Activated naive CD8-positive, alpha-beta T cell treated with anti-CD3 and anti-CD28 coated beads, Interleukin-2, amount 10 ng/mL, durations not matched to agents 7 days and 5 days (primary cell): ENCODE data around the gene F12. TPM values are rescaled to one million over a fixed set of nuclear protein-coding genes. Genes with fewer than 3 reads are reported as not detected.

Source experiments
- ATAC-seq: fragments of 150-1000 bp; cut with Tn5 transposase; one replicate; pipeline ENCODE4 v1.10.0; 2021; ENCODE audit warnings: low read depth, moderate library complexity
- POLR2A ChIA-PET: fragments of 350-600 bp; sonication (Branson Sonifier 250); formaldehyde crosslinking; loops from one replicate; lab custom pipeline; 2021; ENCODE audit warnings: antibody characterized with exemption; lab: Charles Lee
- DNase-seq: peaks from one replicate; pipeline ENCODE4 v3.0.0; 2021
- H3K27ac Mint-ChIP-seq: one replicate; pipeline ENCODE4 v1.8.0; 2022; ENCODE audit warnings: mild to moderate bottlenecking, mixed read lengths
- H3K27me3 Mint-ChIP-seq: one replicate; pipeline ENCODE4 v1.8.0; 2022; ENCODE audit warnings: mild to moderate bottlenecking, moderate library complexity, mixed read lengths
- H3K36me3 Mint-ChIP-seq: one replicate; pipeline ENCODE4 v1.8.0; 2021; ENCODE audit warnings: mild to moderate bottlenecking, mixed read lengths
- H3K4me1 Mint-ChIP-seq: one replicate; pipeline ENCODE4 v1.8.0; 2021; ENCODE audit warnings: mixed read lengths
- H3K4me3 Mint-ChIP-seq: one replicate; pipeline ENCODE4 v1.8.0; 2022; ENCODE audit warnings: mild to moderate bottlenecking, moderate library complexity, mixed read lengths
- H3K9me3 Mint-ChIP-seq: one replicate; pipeline ENCODE4 v1.8.0; 2021; ENCODE audit warnings: mixed read lengths
- total RNA-seq, 2 experiments: library from RNA; stranded (reverse); gene quantifications; one replicate each; pipeline ENCODE4 v1.2.3, GENCODE V29; 2021

Gene F12
- total RNA-seq, 2 experiments from 2014 or later: 2.2 to 2.8 TPM

DNA sequence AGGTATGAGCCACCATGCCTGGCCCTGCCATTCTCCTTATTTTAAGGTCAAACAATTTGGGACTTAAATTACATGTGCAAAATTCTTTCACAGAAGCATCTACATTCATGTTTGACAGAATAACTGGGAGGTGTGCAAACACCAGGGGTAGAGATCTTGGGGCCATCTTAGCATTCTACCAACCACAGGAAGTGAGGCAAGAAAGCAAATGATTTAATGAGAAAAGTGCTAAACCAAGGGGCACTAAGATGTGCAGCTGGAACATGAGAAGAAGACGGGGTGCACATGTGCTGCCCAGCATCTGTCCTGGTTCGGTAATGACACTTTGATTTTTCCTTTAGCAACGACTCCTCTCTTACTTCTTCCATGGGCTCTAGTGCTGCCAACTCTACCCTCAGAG is 1.2 kb upstream of the F12 start:
- no peaks in the 10 kb centered on the region for H3K9me3 Mint-ChIP-seq
- H3K4me1 Mint-ChIP-seq: peaks cover 34% of the 10 kb centered on the region
- peak overlapping the region; percentile 2 for H3K4me3 Mint-ChIP-seq
- H3K36me3 Mint-ChIP-seq: peaks cover 3% of the 10 kb centered on the region
- ATAC-seq: peak; percentile 50
- no peak for DNase-seq
- no peaks in the 10 kb centered on the region for H3K27me3 Mint-ChIP-seq
- POLR2A ChIA-PET: interaction anchor here (0.9 to 4.6 kb wide), 3 partner anchors 17 to 34 kb away, joined by 6 to 30 read pairs (median 6); partner anchors contain the start of gene GRK6
- peak overlapping the region; percentile 65 for H3K27ac Mint-ChIP-seq

DNA sequence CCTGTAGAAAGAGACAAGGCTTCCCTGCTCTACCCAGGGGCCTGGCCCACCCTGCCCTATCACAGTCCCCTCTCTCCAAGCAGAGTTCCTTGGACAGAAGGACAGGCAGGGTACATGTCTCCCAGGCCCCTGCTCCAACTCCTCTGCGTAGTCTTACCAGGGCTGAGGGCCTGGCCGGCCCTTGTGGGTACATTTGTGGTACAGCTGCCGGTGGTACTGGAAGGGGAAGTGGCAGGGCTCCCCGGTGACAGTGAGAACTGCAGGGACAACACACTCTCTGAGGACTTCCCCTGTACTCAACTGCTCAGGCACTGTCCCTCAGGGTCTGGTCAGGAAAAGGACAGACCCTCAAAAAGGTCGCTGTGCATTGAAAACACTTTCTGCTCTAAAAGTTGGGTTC is 3.6 kb downstream of the F12 start:
- H3K27me3 Mint-ChIP-seq: peaks cover 22% of the 10 kb centered on the region
- no peak overlapping the region for H3K27ac Mint-ChIP-seq
- peak overlapping the region; percentile 35 for H3K4me3 Mint-ChIP-seq
- no peaks in the 10 kb centered on the region for H3K9me3 Mint-ChIP-seq
- H3K36me3 Mint-ChIP-seq: peaks cover 3% of the 10 kb centered on the region
- peak; percentile 48 for DNase-seq
- ATAC-seq: no peak
- POLR2A ChIA-PET: interaction anchor here (2.7 to 5.5 kb wide), 4 partner anchors 24 to 49 kb away, joined by 19 to 145 read pairs (median 116); partner anchors contain the start of genes GRK6 and PRR7
- peaks cover 40% of the 10 kb centered on the region for H3K4me1 Mint-ChIP-seq

DNA sequence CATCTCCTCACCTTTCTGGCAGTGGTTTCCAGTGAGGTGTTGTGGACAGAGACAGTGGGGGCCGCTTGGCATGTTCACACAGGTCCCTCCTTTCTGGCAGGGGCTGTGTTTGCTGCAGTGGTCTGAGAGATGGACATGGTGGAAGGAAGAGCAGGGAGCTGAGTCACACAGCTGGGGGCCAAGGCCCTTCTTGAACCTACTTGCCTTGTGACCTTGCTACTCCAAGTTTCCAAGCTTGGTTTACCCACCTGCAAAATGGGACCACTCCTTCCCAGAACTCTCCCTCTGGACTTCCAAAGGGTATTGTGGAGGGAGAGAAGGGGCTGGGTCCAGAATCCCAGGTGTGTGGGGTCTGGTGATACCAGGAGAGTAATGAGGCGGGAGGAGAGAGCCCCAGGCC is 4.1 kb downstream of the F12 start:
- Mint-ChIP-seq H3K27ac (peak overlapping the region; percentile 76), H3K4me3 (peak overlapping the region; percentile 84), H3K36me3 (no peaks in the 10 kb centered on the region), H3K9me3 (no peaks in the 10 kb centered on the region), H3K27me3 (peaks cover 22% of the 10 kb centered on the region), H3K4me1 (peaks cover 35% of the 10 kb centered on the region)
- ATAC-seq (no peak), DNase-seq (no peak)
- POLR2A ChIA-PET: interaction anchor here (0.5 to 5.5 kb wide), 8 partner anchors 16 to 92 kb away, joined by 3 to 145 read pairs (median 12); partner anchors contain the start of genes GRK6, PDLIM7 and PRR7

DNA sequence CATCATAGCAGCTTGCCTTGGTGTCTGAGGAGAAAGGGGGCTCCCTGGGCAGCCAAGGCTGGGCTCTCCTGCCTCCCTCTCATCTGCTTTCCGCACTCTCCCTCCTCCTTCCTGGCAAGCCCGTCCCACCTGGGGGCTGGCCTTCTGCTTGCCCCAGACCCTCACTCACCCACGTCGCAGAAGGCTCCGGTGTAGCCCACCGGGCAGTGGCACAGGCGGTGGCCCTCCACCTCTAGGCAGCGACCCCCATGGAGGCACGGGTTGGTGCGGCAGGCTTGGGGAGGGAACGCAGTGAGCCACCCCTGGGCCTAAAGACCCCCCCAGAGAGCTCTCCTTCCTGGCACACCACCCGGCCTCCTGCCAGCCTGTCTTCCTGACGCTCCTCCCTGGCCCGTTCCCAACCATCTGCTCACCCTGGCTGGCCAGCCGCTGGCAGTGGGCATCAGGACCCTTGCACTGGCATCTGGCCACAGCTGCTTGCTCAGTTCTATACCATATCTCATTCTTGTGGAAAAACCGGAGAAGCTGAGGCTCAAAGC is 4.7 kb downstream of the F12 start:
- peaks cover 22% of the 10 kb centered on the region for H3K27me3 Mint-ChIP-seq
- DNase-seq (no peak), ATAC-seq (no peak)
- H3K4me3 Mint-ChIP-seq: peak overlapping the region; percentile 84
- POLR2A ChIA-PET: interaction anchor here (0.5 to 5.5 kb wide), 14 partner anchors 14 to 93 kb away, joined by 3 to 145 read pairs (median 8); partner anchors contain the start of genes GRK6, PDLIM7, PRR7 and RGS14
- H3K27ac Mint-ChIP-seq: peak overlapping the region; percentile 76
- H3K36me3 Mint-ChIP-seq: no peaks in the 10 kb centered on the region
- no peaks in the 10 kb centered on the region for H3K9me3 Mint-ChIP-seq
- H3K4me1 Mint-ChIP-seq: peaks cover 35% of the 10 kb centered on the region

DNA sequence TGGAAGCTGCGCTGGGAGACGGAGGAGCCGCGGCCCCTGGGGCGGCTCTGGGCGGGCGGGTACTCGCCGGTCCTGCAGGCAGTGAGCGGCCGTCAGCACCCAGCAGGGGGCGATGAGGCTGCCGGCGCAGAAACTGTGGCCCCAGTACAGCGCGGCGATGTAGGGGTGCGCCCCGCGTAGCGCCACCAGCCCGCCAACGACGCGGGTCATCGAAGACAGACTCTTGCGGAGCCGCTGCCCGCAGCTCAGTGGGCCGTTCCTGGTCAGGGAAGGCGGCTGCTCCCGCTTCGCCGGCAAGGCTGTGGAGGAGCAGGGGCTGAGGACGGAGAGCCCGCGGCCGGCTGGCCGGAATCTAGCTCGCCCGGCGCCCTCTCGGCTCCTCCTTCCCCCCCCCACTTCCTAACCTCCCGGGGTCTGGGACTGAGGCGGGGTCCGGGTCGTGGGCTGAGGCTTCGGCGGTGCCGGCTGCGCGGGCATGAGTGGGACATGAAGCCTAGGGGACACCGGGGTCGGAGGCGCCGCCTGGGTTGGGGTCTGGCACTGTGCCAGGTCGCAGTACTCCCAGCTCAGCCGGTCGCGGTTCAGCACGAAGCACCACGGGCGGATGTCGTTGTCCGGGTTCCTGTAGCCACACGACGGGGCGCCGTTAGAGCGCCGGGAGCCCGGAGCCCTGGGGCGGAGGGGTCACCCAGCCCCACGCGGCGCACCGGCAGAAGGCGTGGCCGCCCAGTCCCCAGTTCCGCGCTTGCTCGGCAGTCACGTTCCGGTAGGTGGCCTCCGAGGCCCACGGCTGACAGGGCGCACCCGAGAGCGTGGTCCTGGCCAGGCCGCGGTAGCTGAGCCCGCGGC is 5.3 kb downstream of the F12 start:
- POLR2A ChIA-PET: interaction anchor here (1.0 to 5.5 kb wide), 15 partner anchors 13 to 97 kb away, joined by 3 to 145 read pairs (median 8); partner anchors contain the start of genes GRK6, PDLIM7, PRR7 and RGS14
- peak overlapping the region; percentile 74 for H3K27ac Mint-ChIP-seq
- H3K4me1 Mint-ChIP-seq: peaks cover 35% of the 10 kb centered on the region
- DNase-seq (peak; percentile 89), ATAC-seq (peak; percentile 83)
- H3K36me3 Mint-ChIP-seq: no peaks in the 10 kb centered on the region
- no peaks in the 10 kb centered on the region for H3K9me3 Mint-ChIP-seq
- H3K27me3 Mint-ChIP-seq: peaks cover 22% of the 10 kb centered on the region
- peak overlapping the region; percentile 84 for H3K4me3 Mint-ChIP-seq

DNA sequence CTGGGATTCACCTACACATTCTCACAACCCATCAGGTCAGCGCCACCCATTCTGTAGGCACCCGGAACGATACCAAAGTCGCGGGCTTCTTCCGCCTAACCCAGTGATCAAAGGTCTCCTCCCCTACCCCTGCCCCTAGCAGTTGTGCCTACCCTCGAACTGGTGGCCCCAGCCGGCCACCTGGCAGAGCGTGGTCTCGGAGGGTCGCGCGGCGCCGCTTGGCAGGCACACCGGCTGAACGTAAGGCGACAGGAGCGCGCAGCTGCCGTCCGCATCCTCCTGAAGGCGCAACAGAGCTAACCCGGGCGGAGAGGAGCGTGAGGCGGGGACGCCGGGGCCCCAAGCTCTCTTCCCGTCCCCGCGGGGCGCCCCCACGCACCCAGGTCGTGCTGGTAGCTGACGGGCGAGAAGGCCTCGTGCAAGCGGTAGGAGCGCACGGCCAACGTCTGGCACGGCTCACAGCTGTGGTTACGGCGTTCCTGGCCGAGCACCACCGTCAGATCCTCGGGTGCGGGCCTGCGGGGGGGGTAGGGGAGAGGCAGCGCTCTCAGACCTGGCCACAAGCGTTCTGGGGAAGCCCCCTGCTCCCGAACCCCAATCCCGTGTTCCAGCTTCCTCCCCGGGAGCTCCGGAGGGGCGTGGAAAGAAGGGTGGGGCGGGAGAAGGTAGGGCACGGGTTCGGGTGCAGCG is 6.1 kb downstream of the F12 start:
- peaks cover 37% of the 10 kb centered on the region for H3K4me1 Mint-ChIP-seq
- peak overlapping the region; percentile 84 for H3K4me3 Mint-ChIP-seq
- no peak overlapping the region for H3K27ac Mint-ChIP-seq
- H3K9me3 Mint-ChIP-seq: no peaks in the 10 kb centered on the region
- H3K27me3 Mint-ChIP-seq: peaks cover 27% of the 10 kb centered on the region
- no peaks in the 10 kb centered on the region for H3K36me3 Mint-ChIP-seq
- DNase-seq (no peak), ATAC-seq (peak; percentile 29)
- POLR2A ChIA-PET: interaction anchor here (0.8 to 5.5 kb wide), 12 partner anchors 13 to 98 kb away, joined by 3 to 145 read pairs (median 12); partner anchors contain the start of genes GRK6, PDLIM7, PRR7 and RGS14

DNA sequence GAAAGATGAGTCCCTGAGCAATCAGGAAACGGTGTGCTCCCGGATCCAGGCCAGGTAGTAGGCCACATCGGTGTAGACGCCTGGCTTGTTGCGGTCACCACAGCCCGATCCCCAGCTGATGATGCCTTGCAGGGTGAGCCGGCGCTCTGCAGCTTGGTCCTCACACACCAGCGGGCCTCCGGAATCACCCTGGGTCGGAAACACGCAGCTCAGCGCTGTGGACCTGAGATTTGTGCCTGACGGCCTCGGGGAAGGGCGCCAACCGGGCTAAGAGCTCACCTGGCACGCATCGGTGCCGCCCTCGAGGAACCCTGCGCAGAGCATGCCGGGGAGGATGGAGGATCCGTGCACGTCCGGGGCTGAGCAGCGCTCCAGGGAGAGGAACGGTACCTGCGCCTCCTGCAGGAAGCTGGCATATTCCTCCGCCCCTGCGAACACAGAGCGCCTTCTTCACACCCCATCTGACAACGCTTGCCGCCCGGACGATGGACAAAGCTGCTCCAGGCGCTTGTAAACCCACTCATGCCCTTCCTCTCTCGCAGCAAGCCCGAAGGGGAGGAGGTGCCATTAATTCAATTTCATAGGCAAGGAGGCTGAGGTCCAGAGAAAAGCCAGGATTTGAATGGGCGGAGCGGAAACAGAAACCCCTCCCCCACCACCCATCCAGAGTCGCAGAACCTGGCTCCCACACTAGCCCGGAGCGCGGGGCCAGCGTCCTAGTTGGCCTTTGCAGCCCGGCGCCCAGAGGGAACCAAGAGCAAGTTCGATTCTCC is 6.9 kb downstream of the F12 start:
- no peak overlapping the region for H3K27ac Mint-ChIP-seq
- no peaks in the 10 kb centered on the region for H3K36me3 Mint-ChIP-seq
- peaks cover 37% of the 10 kb centered on the region for H3K4me1 Mint-ChIP-seq
- DNase-seq (peak; percentile 71), ATAC-seq (peak; percentile 37)
- H3K27me3 Mint-ChIP-seq: peaks cover 30% of the 10 kb centered on the region
- H3K4me3 Mint-ChIP-seq: peak overlapping the region; percentile 84
- no peaks in the 10 kb centered on the region for H3K9me3 Mint-ChIP-seq
- POLR2A ChIA-PET: interaction anchor here (0.8 to 5.5 kb wide), 11 partner anchors 12 to 104 kb away, joined by 3 to 145 read pairs (median 9); partner anchors contain the start of genes GRK6, PDLIM7, PRR7 and RGS14

DNA sequence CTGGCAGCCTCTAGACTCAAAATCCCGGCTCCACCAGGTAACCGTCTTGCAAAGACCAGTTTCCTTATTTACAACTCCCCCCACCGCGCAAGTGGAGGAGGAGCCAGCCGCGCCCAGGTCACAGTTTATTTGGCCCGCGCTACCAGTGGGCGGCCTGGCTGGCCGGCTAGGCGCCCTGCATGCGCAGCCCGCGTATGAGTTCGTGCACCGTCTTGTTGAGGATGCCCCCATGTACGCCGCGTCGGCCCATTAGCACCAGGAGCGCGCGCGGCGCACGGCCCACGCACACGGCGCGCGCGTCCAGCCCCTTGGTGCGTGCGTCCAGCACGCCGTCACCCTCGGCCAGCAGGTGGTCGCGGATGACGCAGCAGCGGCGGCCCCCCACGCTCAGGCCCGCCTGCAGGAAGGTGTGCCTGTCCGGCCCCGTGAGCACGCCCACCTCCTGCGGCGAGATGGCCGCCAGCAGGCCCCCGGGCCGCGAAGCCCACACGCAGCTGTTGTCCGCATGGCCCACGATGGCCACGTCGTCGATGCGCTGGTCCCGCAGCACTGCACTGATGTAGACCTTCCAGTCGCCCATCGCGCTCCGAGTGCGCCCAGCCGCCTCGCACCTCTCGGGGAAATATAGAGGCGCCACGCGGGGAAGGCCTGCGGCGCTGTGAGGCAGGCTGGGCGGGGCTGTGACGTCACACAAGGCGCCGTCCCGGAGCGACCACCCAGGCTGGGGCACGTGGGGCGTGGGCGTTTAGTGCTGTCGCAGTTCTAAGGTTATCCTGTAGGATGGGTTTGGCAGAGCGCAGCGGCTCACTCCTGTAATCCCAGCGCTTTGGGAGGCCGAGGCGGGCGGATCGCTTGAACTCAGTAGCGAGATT is 9.1 kb downstream of the F12 start, which contains the start of gene PFN3:
Gene PFN3, minus strand, starts transcription at position 665 of the 872 bp plus-strand sequence. Its CDS starts 85 bp downstream, at position 580.
- no peak within 1 kb of the TSS for H3K27ac Mint-ChIP-seq
- POLR2A ChIA-PET: no interaction called here
- no peaks in the 10 kb centered on the region for H3K36me3 Mint-ChIP-seq
- peaks cover 30% of the 10 kb centered on the region for H3K27me3 Mint-ChIP-seq
- DNase-seq: no peak
- ATAC-seq: no peak
- peaks cover 22% of the 10 kb centered on the region for H3K4me1 Mint-ChIP-seq
- H3K4me3 Mint-ChIP-seq: no peak within 1 kb of the TSS
- H3K9me3 Mint-ChIP-seq: no peaks in the 10 kb centered on the region

DNA sequence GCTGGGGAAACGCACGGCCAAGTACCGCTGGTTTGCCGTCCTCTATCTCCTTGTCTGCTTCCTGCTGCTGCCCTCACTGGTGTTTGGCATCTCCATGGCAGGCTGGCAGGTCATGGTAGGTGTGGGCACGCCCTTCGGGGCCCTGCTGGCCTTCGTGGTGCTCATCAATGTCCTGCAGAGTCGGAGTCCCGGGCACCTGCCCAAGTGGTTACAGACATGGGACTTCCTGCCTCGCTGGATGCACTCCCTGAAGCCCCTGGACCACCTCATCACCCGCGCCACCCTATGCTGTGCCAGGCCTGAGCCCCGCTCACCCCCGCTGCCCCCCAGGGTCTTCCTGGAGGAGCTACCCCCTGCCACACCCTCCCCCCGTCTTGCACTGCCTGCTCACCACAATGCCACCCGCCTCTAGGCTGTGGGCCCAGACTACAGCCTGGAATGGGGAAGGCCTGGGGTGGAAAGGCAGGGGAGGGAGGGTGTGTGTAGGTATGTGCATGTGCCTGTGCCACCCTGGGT is 11.4 kb downstream of the F12 start:
- no peak for DNase-seq
- Mint-ChIP-seq H3K9me3 (no peaks in the 10 kb centered on the region), H3K27me3 (peaks cover 29% of the 10 kb centered on the region), H3K4me3 (no peak overlapping the region), H3K4me1 (peaks cover 17% of the 10 kb centered on the region), H3K27ac (no peak overlapping the region), H3K36me3 (no peaks in the 10 kb centered on the region)
- ATAC-seq: no peak
- POLR2A ChIA-PET: no interaction called here

DNA sequence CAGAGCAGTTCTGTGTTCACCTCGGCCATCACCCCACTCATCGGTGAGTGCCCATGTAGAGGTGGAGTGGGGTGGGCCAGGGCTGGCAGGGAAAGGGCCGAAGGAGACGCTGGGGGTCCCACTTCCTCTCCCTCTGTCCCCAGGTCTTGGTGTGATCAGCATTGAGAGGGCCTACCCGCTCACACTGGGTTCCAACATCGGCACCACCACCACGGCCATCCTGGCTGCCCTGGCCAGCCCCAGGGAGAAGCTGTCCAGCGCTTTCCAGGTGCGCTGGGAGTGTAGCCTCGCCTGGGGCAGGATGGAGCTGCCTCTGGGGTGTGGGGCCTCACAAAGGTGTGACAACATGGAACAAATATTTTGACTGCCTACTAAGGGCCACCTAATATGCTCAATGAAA is 12.6 kb downstream of the F12 start:
- no peaks in the 10 kb centered on the region for H3K9me3 Mint-ChIP-seq
- H3K27me3 Mint-ChIP-seq: peaks cover 21% of the 10 kb centered on the region
- H3K36me3 Mint-ChIP-seq: no peaks in the 10 kb centered on the region
- peaks cover 11% of the 10 kb centered on the region for H3K4me1 Mint-ChIP-seq
- no peak for DNase-seq
- H3K27ac Mint-ChIP-seq: no peak overlapping the region
- POLR2A ChIA-PET: interaction anchor here (0.7 kb wide), 1 partner anchor 49 kb away, joined by 5 read pairs; no protein-coding TSS in a partner anchor
- ATAC-seq: no peak
- no peak overlapping the region for H3K4me3 Mint-ChIP-seq

DNA sequence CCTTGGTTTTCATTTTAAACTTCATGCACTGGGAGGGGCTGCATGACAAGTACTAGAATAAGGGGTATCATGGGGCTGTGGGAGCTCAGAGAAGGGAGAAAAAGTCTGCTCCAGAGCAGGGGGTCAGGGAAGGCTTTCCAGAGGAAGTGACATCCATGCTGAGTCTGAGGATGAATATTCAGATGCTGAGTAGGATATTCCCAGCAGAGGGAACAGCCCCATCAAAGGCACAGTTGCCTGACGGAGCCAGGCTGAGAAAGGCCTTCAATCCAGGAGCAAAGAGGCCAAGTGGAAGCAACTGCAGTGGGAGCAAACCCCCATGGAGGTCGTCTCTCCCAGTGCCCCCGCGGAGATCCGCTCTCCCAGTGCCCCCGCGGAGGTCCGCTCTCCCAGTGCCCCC is 13.3 kb downstream of the F12 start:
- Mint-ChIP-seq H3K9me3 (no peaks in the 10 kb centered on the region), H3K36me3 (no peaks in the 10 kb centered on the region), H3K4me3 (no peak overlapping the region), H3K4me1 (peaks cover 13% of the 10 kb centered on the region), H3K27ac (no peak overlapping the region), H3K27me3 (peaks cover 13% of the 10 kb centered on the region)
- ATAC-seq: no peak
- no peak for DNase-seq
- POLR2A ChIA-PET: no interaction called here
